HepG2 (cell line): ENCODE results near the gene ATG2B. TPM values are rescaled to one million over a fixed set of nuclear protein-coding genes. Genes with fewer than 3 reads are reported as not detected.

Experiments used
- CBX2 ChIP-seq, 2 experiments: fragments of 200-600 bp in 1 of 2; sonication (generic); formaldehyde crosslinking in 1 of 2; IDR thresholded peaks; 2 replicates each; pipeline versions ENCODE4 v1.7.0 to v1.8.1; 2018 to 2022; ENCODE audit warnings: low read depth in 2 of 2, low read length in 1 of 2, mild to moderate bottlenecking in 1 of 2, missing genetic modification reagents in 1 of 2
- PHF8 ChIP-seq: sonication (generic); formaldehyde crosslinking; IDR thresholded peaks from 2 replicates; pipeline ENCODE4 v1.5.0; 2020; ENCODE audit warnings: missing genetic modification reagents
- RFX3 ChIP-seq: IDR thresholded peaks from 2 replicates; pipeline ENCODE4 v1.6.1; 2016; ENCODE audit warnings: missing biosample characterization, missing genetic modification reagents
- UBTF ChIP-seq: sonication (generic); formaldehyde crosslinking; IDR thresholded peaks from 2 replicates; pipeline ENCODE4 v1.4.0; 2020; ENCODE audit warnings: mild to moderate bottlenecking, missing genetic modification reagents
- ZNF407 ChIP-seq: sonication (generic); formaldehyde crosslinking; IDR thresholded peaks from one replicate; pipeline ENCODE4 v1.5.1; 2020; ENCODE audit warnings: mild to moderate bottlenecking, missing genetic modification reagents; ENCODE audit errors: not compliant biosample characterization
- ZNF644 ChIP-seq: IDR thresholded peaks from 2 replicates; pipeline ENCODE4 v1.6.1; 2016; ENCODE audit warnings: low read depth
- ZNF883 ChIP-seq: sonication (generic); formaldehyde crosslinking; IDR thresholded peaks from 2 replicates; pipeline ENCODE4 v1.5.1; 2020; ENCODE audit warnings: mild to moderate bottlenecking, missing genetic modification reagents; ENCODE audit errors: not compliant biosample characterization
- ZSCAN12 ChIP-seq: sonication (generic); formaldehyde crosslinking; IDR thresholded peaks from 2 replicates; pipeline ENCODE4 v1.9.0; 2021; ENCODE audit warnings: mild to moderate bottlenecking, missing genetic modification reagents
- polyA plus RNA-seq, 8 experiments: library from polyadenylated mRNA; depleted of rRNA in 3 of 8; stranded (reverse) in 7 of 8; unstranded in 1 of 8; fragments of >200 nt; fragmentation: Illumina TruSeq in 4 of 8; extraction: Trizol in 4 of 8; gene quantifications; 2 replicates each; pipeline versions ENCODE4 v1.2.1 to v1.2.3, GENCODE V29; 2011 to 2016; ENCODE audit warnings: low read depth in 4 of 8, missing spikeins in 1 of 8, mixed read lengths in 1 of 8; ENCODE audit not compliant: insufficient read depth in 1 of 8
- total RNA-seq, 5 experiments: library from RNA; depleted of rRNA; stranded (reverse); fragments of >200 nt; fragmentation: Illumina TruSeq; extraction: Trizol; gene quantifications; 2 replicates each; pipeline ENCODE4 v1.2.3, GENCODE V29; 2016; ENCODE audit warnings: low read depth in 1 of 5
- TF ChIP-seq, protein P1 (sequence below): sonication (generic); formaldehyde crosslinking; IDR thresholded peaks from 2 replicates; pipeline ENCODE4 v1.5.0; 2020; ENCODE audit warnings: missing genetic modification reagents
- TF ChIP-seq, protein P2 (sequence below): sonication (generic); formaldehyde crosslinking; IDR thresholded peaks from 2 replicates; pipeline ENCODE4 v1.4.0; 2020; ENCODE audit warnings: missing genetic modification reagents

The ATG2B gene
- total and polyA plus RNA-seq, 2 of the 13 experiments (the other 11 are each of a cell fraction or from before 2014, with no cell fraction given) = 7.4 to 7.5 TPM

DNA sequence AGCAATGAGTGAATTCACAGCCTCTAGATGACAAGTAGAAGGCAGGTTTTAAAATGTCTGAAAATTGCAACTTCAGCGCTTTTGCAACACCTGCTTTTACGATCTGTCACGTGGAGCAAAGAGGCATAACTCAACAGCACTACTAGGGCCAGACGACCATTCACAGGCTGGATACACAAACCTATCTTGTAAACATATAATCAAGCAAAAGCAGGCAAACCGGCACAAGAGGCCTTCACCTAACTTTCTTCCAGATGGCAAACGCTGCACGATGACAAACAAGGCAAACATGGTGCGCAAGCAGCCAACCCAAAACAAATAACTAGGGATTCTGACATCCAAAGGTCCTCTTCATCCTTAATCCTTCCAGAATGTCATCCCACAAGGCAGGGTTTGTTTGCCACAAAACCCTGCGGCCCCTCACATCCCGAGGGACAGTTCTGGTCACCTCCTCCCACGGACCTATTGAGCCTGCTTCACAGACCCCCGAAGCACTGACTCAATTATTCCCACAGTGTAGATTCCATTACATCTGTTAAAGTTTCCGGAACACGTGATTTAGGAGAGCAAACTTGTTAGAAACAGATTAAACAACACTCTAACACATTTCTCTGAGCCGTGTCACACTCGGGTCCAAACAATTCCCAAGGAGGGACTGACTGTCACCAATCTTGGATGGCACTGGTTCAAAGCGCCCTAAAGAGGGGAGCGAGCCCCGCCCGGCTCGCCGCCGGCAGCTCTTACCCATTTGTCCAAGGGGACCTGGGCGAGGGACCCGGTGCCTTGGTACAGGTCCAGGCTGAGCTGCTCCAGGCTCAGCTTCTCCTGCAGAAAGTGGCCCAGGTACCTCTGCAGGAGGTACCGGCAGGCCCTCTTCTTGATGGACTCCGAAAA lies 823 bp downstream of the ATG2B start (continued):
- TF ChIP-seq, protein P1, sequence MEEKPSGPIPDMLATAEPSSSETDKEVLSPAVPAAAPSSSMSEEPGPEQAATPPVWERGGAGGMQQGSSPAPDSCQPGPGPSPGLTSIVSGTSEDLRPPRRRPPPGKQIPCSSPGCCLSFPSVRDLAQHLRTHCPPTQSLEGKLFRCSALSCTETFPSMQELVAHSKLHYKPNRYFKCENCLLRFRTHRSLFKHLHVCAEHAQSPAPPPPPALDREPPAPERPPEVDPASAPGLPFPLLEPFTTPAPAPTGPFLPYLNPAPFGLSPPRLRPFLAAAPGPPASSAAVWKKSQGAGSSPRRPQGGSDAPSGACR (CRISPR knock-in tag) = no peak
- TF ChIP-seq ZNF644 (CRISPR knock-in tag) (0 out of 2 replicates have a peak, but pooled peaks have one; percentile 37), ZNF407 (CRISPR knock-in tag) (no peak), PHF8 (CRISPR knock-in tag) (no peak), UBTF (CRISPR knock-in tag) (no peak), ZNF883 (CRISPR knock-in tag) (no peak), ZSCAN12 (CRISPR knock-in tag) (no peak), RFX3 (no peak), CBX2 (IDR thresholded peaks at IDR 0.05; ENCODE audit: low read depth, low read length) (no peak), CBX2 (CRISPR knock-in tag; IDR thresholded peaks at IDR 0.05; ENCODE audit: low read depth) (no peak)
- TF ChIP-seq, protein P2, sequence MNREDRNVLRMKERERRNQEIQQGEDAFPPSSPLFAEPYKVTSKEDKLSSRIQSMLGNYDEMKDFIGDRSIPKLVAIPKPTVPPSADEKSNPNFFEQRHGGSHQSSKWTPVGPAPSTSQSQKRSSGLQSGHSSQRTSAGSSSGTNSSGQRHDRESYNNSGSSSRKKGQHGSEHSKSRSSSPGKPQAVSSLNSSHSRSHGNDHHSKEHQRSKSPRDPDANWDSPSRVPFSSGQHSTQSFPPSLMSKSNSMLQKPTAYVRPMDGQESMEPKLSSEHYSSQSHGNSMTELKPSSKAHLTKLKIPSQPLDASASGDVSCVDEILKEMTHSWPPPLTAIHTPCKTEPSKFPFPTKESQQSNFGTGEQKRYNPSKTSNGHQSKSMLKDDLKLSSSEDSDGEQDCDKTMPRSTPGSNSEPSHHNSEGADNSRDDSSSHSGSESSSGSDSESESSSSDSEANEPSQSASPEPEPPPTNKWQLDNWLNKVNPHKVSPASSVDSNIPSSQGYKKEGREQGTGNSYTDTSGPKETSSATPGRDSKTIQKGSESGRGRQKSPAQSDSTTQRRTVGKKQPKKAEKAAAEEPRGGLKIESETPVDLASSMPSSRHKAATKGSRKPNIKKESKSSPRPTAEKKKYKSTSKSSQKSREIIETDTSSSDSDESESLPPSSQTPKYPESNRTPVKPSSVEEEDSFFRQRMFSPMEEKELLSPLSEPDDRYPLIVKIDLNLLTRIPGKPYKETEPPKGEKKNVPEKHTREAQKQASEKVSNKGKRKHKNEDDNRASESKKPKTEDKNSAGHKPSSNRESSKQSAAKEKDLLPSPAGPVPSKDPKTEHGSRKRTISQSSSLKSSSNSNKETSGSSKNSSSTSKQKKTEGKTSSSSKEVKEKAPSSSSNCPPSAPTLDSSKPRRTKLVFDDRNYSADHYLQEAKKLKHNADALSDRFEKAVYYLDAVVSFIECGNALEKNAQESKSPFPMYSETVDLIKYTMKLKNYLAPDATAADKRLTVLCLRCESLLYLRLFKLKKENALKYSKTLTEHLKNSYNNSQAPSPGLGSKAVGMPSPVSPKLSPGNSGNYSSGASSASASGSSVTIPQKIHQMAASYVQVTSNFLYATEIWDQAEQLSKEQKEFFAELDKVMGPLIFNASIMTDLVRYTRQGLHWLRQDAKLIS (CRISPR knock-in tag) = no peak
